Sigmoid colon (tissue), 4 donors: ENCODE data around the gene RAI14.

Experiments
- EP300 ChIP-seq, 4 donors: sonication (generic); formaldehyde crosslinking; IDR thresholded peaks; one replicate each; pipeline ENCODE4 v1.6.1; 2017; ENCODE audit warnings: antibody characterized with exemption in 4 of 4
- POLR2A ChIP-seq, 2 donors: fragments of 450-650 bp; IDR thresholded peaks; one replicate each; pipeline ENCODE4 v1.6.1; 2016; ENCODE audit warnings: antibody characterized with exemption in 2 of 2, mild to moderate bottlenecking in 2 of 2, moderate library complexity in 2 of 2
- POLR2AphosphoS5 ChIP-seq, 4 donors: sonication (generic); formaldehyde crosslinking; IDR thresholded peaks; one replicate each; pipeline ENCODE4 v1.6.1; 2017; ENCODE audit warnings: antibody characterized with exemption in 4 of 4
- TF ChIP-seq, protein P1 (sequence below), 4 experiments: fragments of 450-650 bp in 3 of 4; fragments of 200-600 bp in 1 of 4; IDR thresholded peaks; one replicate each; pipeline ENCODE4 v1.5.1; 2016 to 2019; ENCODE audit warnings: antibody characterized with exemption in 4 of 4, mild to moderate bottlenecking in 3 of 4, moderate library complexity in 2 of 4

DNA sequence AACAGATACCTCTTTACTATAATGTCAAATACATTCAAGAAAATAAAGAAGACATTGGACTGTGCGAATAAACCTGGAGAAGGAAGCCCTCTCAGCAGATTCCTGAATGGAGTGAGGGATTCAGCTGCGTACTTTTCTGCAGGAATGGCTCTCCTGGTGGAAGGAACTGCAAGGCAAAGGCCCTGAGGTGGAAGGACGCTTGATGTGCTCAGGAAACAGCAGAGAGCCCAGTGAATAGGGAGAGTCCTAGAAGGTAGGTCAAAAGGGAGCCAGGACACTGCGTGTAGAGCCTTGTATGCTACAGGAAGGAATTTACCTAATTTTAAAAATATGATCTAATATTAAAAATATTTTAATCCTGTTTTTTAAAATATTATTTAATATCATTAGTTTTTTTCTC, 114.4 kb downstream of the RAI14 start:
- TF ChIP-seq, protein P1, sequence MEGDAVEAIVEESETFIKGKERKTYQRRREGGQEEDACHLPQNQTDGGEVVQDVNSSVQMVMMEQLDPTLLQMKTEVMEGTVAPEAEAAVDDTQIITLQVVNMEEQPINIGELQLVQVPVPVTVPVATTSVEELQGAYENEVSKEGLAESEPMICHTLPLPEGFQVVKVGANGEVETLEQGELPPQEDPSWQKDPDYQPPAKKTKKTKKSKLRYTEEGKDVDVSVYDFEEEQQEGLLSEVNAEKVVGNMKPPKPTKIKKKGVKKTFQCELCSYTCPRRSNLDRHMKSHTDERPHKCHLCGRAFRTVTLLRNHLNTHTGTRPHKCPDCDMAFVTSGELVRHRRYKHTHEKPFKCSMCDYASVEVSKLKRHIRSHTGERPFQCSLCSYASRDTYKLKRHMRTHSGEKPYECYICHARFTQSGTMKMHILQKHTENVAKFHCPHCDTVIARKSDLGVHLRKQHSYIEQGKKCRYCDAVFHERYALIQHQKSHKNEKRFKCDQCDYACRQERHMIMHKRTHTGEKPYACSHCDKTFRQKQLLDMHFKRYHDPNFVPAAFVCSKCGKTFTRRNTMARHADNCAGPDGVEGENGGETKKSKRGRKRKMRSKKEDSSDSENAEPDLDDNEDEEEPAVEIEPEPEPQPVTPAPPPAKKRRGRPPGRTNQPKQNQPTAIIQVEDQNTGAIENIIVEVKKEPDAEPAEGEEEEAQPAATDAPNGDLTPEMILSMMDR (IDR thresholded peaks at IDR 0.05): no peak
- TF ChIP-seq POLR2A (IDR thresholded peaks at IDR 0.05) (no peak), EP300 (IDR thresholded peaks at IDR 0.05) (no peak), POLR2AphosphoS5 (IDR thresholded peaks at IDR 0.05) (no peak)
